GM23338 (cell line): Measurements from ENCODE around the gene TCF7L2. TPM values are rescaled to one million over a fixed set of nuclear protein-coding genes. Genes with fewer than 3 reads are reported as not detected.

Experiments used
- ATAC-seq: fragments of 200-7000 bp; cut with Tn5 transposase; 3 replicates; pipeline ENCODE4 v1.9.1; 2020
- DNase-seq: peaks from one replicate; pipeline ENCODE4 v3.0.0-alpha.2; 2015; ENCODE audit warnings: low spot score
- H2AFZ ChIP-seq: fragments of 200-600 bp; sonication (generic); 2 replicates; pipeline ENCODE4 v1.8.0; 2016; ENCODE audit warnings: antibody characterized with exemption, mild to moderate bottlenecking, moderate library complexity
- H3F3A ChIP-seq: fragments of 200-600 bp; sonication (generic); replicated peaks from 2 replicates; pipeline ENCODE4 v1.8.0; 2017; ENCODE audit warnings: antibody characterized with exemption, mixed run types, low read depth
- H3K27ac ChIP-seq: fragments of 200-600 bp; sonication (generic); 2 replicates; pipeline ENCODE4 v1.6.1; 2016; ENCODE audit warnings: low read depth
- H3K27me3 ChIP-seq: fragments of 200-600 bp; sonication (generic); 2 replicates; pipeline ENCODE4 v1.8.0; 2016; ENCODE audit warnings: mild to moderate bottlenecking, mixed run types, moderate library complexity; ENCODE audit not compliant: insufficient read depth
- H3K36me3 ChIP-seq: fragments of 200-600 bp; sonication (generic); 2 replicates; pipeline ENCODE4 v1.8.0; 2016; ENCODE audit warnings: mild to moderate bottlenecking; ENCODE audit not compliant: insufficient read depth
- H3K4me1 ChIP-seq: fragments of 200-600 bp; sonication (generic); 2 replicates; pipeline ENCODE4 v1.8.0; 2016; ENCODE audit warnings: mild to moderate bottlenecking, moderate library complexity; ENCODE audit not compliant: insufficient read depth
- H3K4me2 ChIP-seq: fragments of 200-600 bp; sonication (generic); 2 replicates; pipeline ENCODE4 v1.7.1; 2017; ENCODE audit warnings: mixed run types
- H3K4me3 ChIP-seq: fragments of 200-600 bp; sonication (generic); 2 replicates; pipeline ENCODE4 v1.6.1; 2016; ENCODE audit warnings: mixed run types
- H3K79me2 ChIP-seq: fragments of 200-600 bp; sonication (generic); replicated peaks from 2 replicates; pipeline ENCODE4 v1.8.0; 2017; ENCODE audit warnings: mild to moderate bottlenecking; ENCODE audit not compliant: insufficient read depth
- H3K9me2 ChIP-seq: fragments of 200-600 bp; sonication (generic); 2 replicates; pipeline ENCODE4 v1.8.0; 2017; ENCODE audit not compliant: insufficient read depth
- H4K20me1 ChIP-seq: fragments of 200-600 bp; sonication (generic); replicated peaks from 2 replicates; pipeline ENCODE4 v1.8.0; 2017; ENCODE audit warnings: mild to moderate bottlenecking; ENCODE audit not compliant: insufficient read depth
- H3K27ac Mint-ChIP-seq: 2 replicates; pipeline ENCODE4 v1.8.0; 2020; ENCODE audit warnings: inconsistent platforms, mild to moderate bottlenecking, moderate library complexity, mixed read lengths
- H3K27me3 Mint-ChIP-seq: 3 replicates; pipeline ENCODE4 v1.8.0; 2022; ENCODE audit warnings: low read depth, mild to moderate bottlenecking, moderate library complexity, mixed read lengths, inconsistent platforms; ENCODE audit not compliant: insufficient read depth, poor library complexity
- H3K36me3 Mint-ChIP-seq: 3 replicates; pipeline ENCODE4 v1.8.0; 2021; ENCODE audit warnings: low read depth, mild to moderate bottlenecking, inconsistent platforms, moderate library complexity, mixed read lengths
- H3K4me1 Mint-ChIP-seq: 3 replicates; pipeline ENCODE4 v1.8.0; 2020; ENCODE audit warnings: mild to moderate bottlenecking, inconsistent platforms, mixed read lengths
- H3K4me3 Mint-ChIP-seq: 3 replicates; pipeline ENCODE4 v1.8.0; 2021; ENCODE audit warnings: moderate library complexity, mild to moderate bottlenecking, inconsistent platforms, mixed read lengths
- H3K9me3 Mint-ChIP-seq: 3 replicates; pipeline ENCODE4 v1.8.0; 2020; ENCODE audit warnings: moderate library complexity, mild to moderate bottlenecking, inconsistent platforms, mixed read lengths
- CREB1 ChIP-seq: fragments of 250-450 bp; sonication (Bioruptor Pico); IDR thresholded peaks from 2 replicates; pipeline ENCODE4 v1.5.0; 2020; ENCODE audit warnings: low read depth, mild to moderate bottlenecking, moderate library complexity
- CTCF ChIP-seq, 2 experiments: fragments of 200-600 bp in 1 of 2; sonication (generic) in 1 of 2; conservative IDR thresholded peaks; 2 replicates each; pipeline versions ENCODE4 v1.5.1 to v1.6.1; 2016 to 2017; ENCODE audit warnings: antibody characterized with exemption in 2 of 2, low read depth in 2 of 2, mild to moderate bottlenecking in 2 of 2, moderate library complexity in 1 of 2
- ETS1 ChIP-seq: IDR thresholded peaks from 2 replicates; pipeline ENCODE4 v1.6.1; 2016; ENCODE audit warnings: antibody characterized with exemption
- EZH2 ChIP-seq: fragments of 200-600 bp; sonication (generic); IDR thresholded peaks from one replicate; pipeline ENCODE4 v1.8.0; 2017; ENCODE audit warnings: antibody characterized with exemption, mild to moderate bottlenecking, low read depth; ENCODE audit not compliant: unreplicated experiment
- JUNB ChIP-seq: IDR thresholded peaks from one replicate; pipeline ENCODE4 v1.6.1; 2016; ENCODE audit warnings: antibody characterized with exemption; ENCODE audit not compliant: unreplicated experiment
- NANOG ChIP-seq: IDR thresholded peaks from 2 replicates; pipeline ENCODE4 v1.6.1; 2016; ENCODE audit warnings: antibody characterized with exemption, borderline replicate concordance
- POLR2AphosphoS5 ChIP-seq: IDR thresholded peaks from 2 replicates; pipeline ENCODE4 v1.6.1; 2016; ENCODE audit warnings: antibody characterized with exemption, low read depth
- ZNF114 ChIP-seq: fragments of 250-450 bp; sonication (Bioruptor Pico); IDR thresholded peaks from 2 replicates; pipeline ENCODE4 v1.5.0; 2020; ENCODE audit warnings: mild to moderate bottlenecking, moderate library complexity
- ZNF331 ChIP-seq: fragments of 250-450 bp; sonication (Bioruptor Pico); IDR thresholded peaks from 2 replicates; pipeline ENCODE4 v1.5.0; 2020; ENCODE audit warnings: low read depth, mild to moderate bottlenecking, moderate library complexity
- ZNF462 ChIP-seq: fragments of 250-450 bp; sonication (Bioruptor Pico); IDR thresholded peaks from 2 replicates; pipeline ENCODE4 v1.5.0; 2020; ENCODE audit warnings: mild to moderate bottlenecking, moderate library complexity
- polyA plus RNA-seq: library from polyadenylated mRNA; unstranded; fragments of >200 nt; fragmentation: Nextera tagmentation; extraction: Ambion mirVana; gene quantifications from 2 replicates; pipeline ENCODE4 v1.2.1, GENCODE V29; 2016
- total RNA-seq: library from RNA; depleted of rRNA; stranded (reverse); fragments of >200 nt; shearing (Covaris generic); gene quantifications from 2 replicates; pipeline ENCODE4 v1.2.3, GENCODE V29; 2014

Gene TCF7L2
- total and polyA plus RNA-seq, 2 experiments from 2014 or later = 32.2 to 80.8 TPM

GRCh38 chr10:112983444-112984056 is 33.5 kb downstream of the TCF7L2 start:
- Histone ChIP-seq H3K36me3 (peaks cover 6% of the 10 kb centered on the region; the same call in 1 of the 2 replicates), H3K4me3 (no peak overlapping the region), H3K9me2 (no peaks in the 10 kb centered on the region), H3K4me2 (peak overlapping the region; percentile 57; the same call in 1 of the 2 replicates), H3K4me1 (peaks cover 93% of the 10 kb centered on the region), H2AFZ (no peak overlapping the region), H3K79me2 (peaks cover 100% of the 10 kb centered on the region), H4K20me1 (peaks cover 76% of the 10 kb centered on the region), H3K27me3 (no peaks in the 10 kb centered on the region), H3F3A (peaks cover 10% of the 10 kb centered on the region), H3K27ac (peak overlapping the region; percentile 79)
- TF ChIP-seq POLR2AphosphoS5 (no peak), ETS1 (no peak), ZNF331 (no peak), JUNB (no peak), EZH2 (no peak), CREB1 (no peak), NANOG (no peak), CTCF (conservative IDR thresholded peaks at IDR 0.05; ENCODE audit: low read depth in 2 of 2) (no peak), ZNF114 (CRISPR knock-in tag) (no peak), ZNF462 (CRISPR knock-in tag) (no peak)
- Mint-ChIP-seq H3K9me3 (no peaks in the 10 kb centered on the region), H3K27ac (peak overlapping the region; percentile 67; the same call in 1 of the 2 replicates), H3K4me3 (no peak overlapping the region), H3K4me1 (peaks cover 84% of the 10 kb centered on the region), H3K36me3 (peaks cover 23% of the 10 kb centered on the region), H3K27me3 (peaks cover 5% of the 10 kb centered on the region)
- DNase-seq = no peak
- no peak for ATAC-seq
